ENCODE results near the gene RBM26. TPM values are rescaled to one million over a fixed set of nuclear protein-coding genes. Genes with fewer than 3 reads are reported as not detected.

The RBM26 gene
- total RNA-seq, 4 donors from 2014 or later: 19.8 to 29.9 (median 21.3) TPM

DNA sequence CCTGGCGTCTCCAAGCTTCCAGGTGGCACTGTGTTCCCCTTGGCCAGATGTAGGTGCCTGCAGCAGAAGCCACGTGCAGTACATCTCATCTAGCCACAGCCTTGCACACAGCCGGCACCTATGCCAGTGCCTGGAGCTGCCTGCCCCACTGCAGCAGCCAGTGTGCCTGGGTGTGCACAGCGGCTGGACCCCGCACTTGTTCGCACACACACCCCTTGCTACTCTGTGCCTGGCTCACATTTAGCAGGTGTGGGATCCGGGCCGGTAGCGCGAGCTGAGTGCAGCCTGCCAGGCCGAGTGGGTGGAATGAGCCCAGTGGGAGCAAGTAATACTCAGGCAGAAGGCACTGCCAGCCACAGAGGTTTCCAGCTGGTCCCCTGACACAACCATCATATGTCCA is 26.9 kb upstream of the RBM26 start:
- Histone ChIP-seq H3K4me3 (no peak overlapping the region), H3K9me3 (no peaks in the 10 kb centered on the region), H3K27me3 (no peaks in the 10 kb centered on the region), H3K4me1 (no peaks in the 10 kb centered on the region), H3K36me3 (no peaks in the 10 kb centered on the region), H3K27ac (replicated peaks in 1 of 4) (no peak overlapping the region)
- intact Hi-C loops (cut with DNase I): no loop called here
- WGBS: 89% methylated on average over 11 of the region's 11 CpGs
- no peak for DNase-seq (ENCODE audit: extremely low spot score)
- TF ChIP-seq POLR2AphosphoS5 (IDR thresholded peaks at IDR 0.05) (no peak), CTCF (IDR thresholded peaks at IDR 0.05) (no peak), POLR2A (IDR thresholded peaks at IDR 0.05; ENCODE audit: low read depth) (no peak)

GRCh38 chr13:79432086-79432485 is 26.0 kb upstream of the RBM26 start:
- Histone ChIP-seq H3K27me3 (no peaks in the 10 kb centered on the region), H3K4me3 (no peak overlapping the region), H3K4me1 (no peaks in the 10 kb centered on the region), H3K27ac (replicated peaks in 1 of 4) (no peak overlapping the region), H3K9me3 (no peaks in the 10 kb centered on the region), H3K36me3 (no peaks in the 10 kb centered on the region)
- intact Hi-C loops (cut with DNase I): no loop called here
- TF ChIP-seq POLR2A (IDR thresholded peaks at IDR 0.05; ENCODE audit: low read depth): no peak
- TF ChIP-seq POLR2AphosphoS5 (IDR thresholded peaks at IDR 0.05): no peak
- TF ChIP-seq EP300 (IDR thresholded peaks at IDR 0.05): no peak
- TF ChIP-seq CTCF (IDR thresholded peaks at IDR 0.05): no peak
- 89% methylated on average over 5 of the region's 6 CpGs for WGBS
- DNase-seq (ENCODE audit: extremely low spot score): no peak

DNA sequence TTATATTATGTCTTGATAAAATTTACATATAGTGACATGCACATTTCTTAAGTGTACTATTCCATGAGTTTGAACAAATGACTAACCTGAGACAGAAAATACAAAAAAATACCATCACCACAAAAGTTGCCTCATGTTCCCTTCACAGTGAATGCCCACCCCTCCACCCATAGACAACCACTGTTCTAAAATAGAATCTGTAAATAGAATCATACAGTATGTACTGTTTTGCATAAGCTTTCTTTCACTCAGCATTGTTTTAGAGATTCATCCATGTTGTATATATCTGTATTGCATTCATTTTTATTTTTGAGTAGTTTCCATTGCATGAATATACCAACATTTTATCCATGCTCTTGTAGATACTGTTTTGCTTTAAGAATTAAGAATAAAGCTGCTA is 23.3 kb upstream of the RBM26 start:
- H3K9me3 ChIP-seq: no peaks in the 10 kb centered on the region
- no peak for DNase-seq (ENCODE audit: extremely low spot score)
- intact Hi-C loops (cut with DNase I): no loop called here
- no peaks in the 10 kb centered on the region for H3K4me1 ChIP-seq
- no peaks in the 10 kb centered on the region for H3K36me3 ChIP-seq
- H3K27me3 ChIP-seq: no peaks in the 10 kb centered on the region
- no peak overlapping the region for H3K4me3 ChIP-seq
- H3K27ac ChIP-seq (replicated peaks in 1 of 4): no peak overlapping the region
- no peak for TF ChIP-seq POLR2AphosphoS5 (IDR thresholded peaks at IDR 0.05)
- TF ChIP-seq POLR2A (IDR thresholded peaks at IDR 0.05; ENCODE audit: low read depth): no peak
- TF ChIP-seq EP300 (IDR thresholded peaks at IDR 0.05): no peak
- TF ChIP-seq CTCF (IDR thresholded peaks at IDR 0.05): no peak

GRCh38 chr13:79427883-79428282 is 21.8 kb upstream of the RBM26 start:
- no peak overlapping the region for H3K27ac ChIP-seq (replicated peaks in 1 of 4)
- no peaks in the 10 kb centered on the region for H3K36me3 ChIP-seq
- no peak overlapping the region for H3K4me3 ChIP-seq
- DNase-seq (ENCODE audit: extremely low spot score): no peak
- no peaks in the 10 kb centered on the region for H3K27me3 ChIP-seq
- intact Hi-C loops (cut with DNase I): no loop called here
- no peaks in the 10 kb centered on the region for H3K4me1 ChIP-seq
- TF ChIP-seq EP300 (IDR thresholded peaks at IDR 0.05) (no peak), CTCF (IDR thresholded peaks at IDR 0.05) (no peak), POLR2AphosphoS5 (IDR thresholded peaks at IDR 0.05) (no peak), POLR2A (IDR thresholded peaks at IDR 0.05; ENCODE audit: low read depth) (no peak)
- no peaks in the 10 kb centered on the region for H3K9me3 ChIP-seq
- WGBS: 66% methylated on average over 2 of the region's 2 CpGs

DNA sequence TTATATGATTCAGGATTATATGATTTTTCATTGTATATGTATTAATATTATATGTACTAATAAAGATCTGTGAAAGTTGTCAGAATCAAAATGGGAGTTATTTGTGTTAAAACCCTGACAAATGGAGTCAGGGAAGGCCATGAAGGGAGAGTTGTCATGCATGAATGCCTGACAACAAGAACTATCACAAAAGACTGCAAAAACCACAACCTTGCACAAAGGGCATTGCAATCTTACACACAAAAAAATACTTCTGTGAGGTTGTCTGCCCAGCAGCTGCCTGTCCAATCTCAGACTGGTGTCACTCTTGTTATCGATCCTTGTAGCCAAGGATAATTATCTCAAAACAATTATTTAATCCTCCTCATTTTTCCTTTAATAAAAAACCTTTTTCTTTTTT is 21.2 kb upstream of the RBM26 start:
- TF ChIP-seq POLR2AphosphoS5 (IDR thresholded peaks at IDR 0.05) (no peak), EP300 (IDR thresholded peaks at IDR 0.05) (no peak), CTCF (IDR thresholded peaks at IDR 0.05) (no peak), POLR2A (IDR thresholded peaks at IDR 0.05; ENCODE audit: low read depth) (no peak)
- no peak overlapping the region for H3K4me3 ChIP-seq
- H3K4me1 ChIP-seq: no peaks in the 10 kb centered on the region
- no peaks in the 10 kb centered on the region for H3K27me3 ChIP-seq
- no peak overlapping the region for H3K27ac ChIP-seq (replicated peaks in 1 of 4)
- no peaks in the 10 kb centered on the region for H3K9me3 ChIP-seq
- intact Hi-C loops (cut with DNase I): no loop called here
- WGBS: 93% methylated on average over 1 of the region's 1 CpG
- no peak for DNase-seq (ENCODE audit: extremely low spot score)
- H3K36me3 ChIP-seq: no peaks in the 10 kb centered on the region
